DMS 273 (cell line): ENCODE measurements around the gene TSPYL4.
A peak's percentile ranks its signal among the peaks of the same experiment; 100 is the strongest.

Source experiments
- DNase-seq: peaks from one replicate; lab custom pipeline; 2025; ENCODE audit not compliant: unreplicated experiment; lab: John Stamatoyannopoulos, UW

Gene TSPYL4

GRCh38 chr6:116229287-116229913, 24.5 kb downstream of the TSPYL4 start:
- DNase-seq, result peak; percentile 87

- no peak for DNase-seq
Measured at GRCh38 chr6:116223355-116223754, 30.5 kb downstream of the TSPYL4 start.

GRCh38 chr6:116221911-116222310, 32.0 kb downstream of the TSPYL4 start:
- DNase-seq, result no peak

GRCh38 chr6:116221067-116221466, 32.8 kb downstream of the TSPYL4 start:
- DNase-seq, result no peak

- no peak for DNase-seq
Measured at GRCh38 chr6:116218866-116219265, 35.0 kb downstream of the TSPYL4 start.

- peak; percentile 39 for DNase-seq
Measured at GRCh38 chr6:116218172-116218633, 35.7 kb downstream of the TSPYL4 start.

GRCh38 chr6:116217069-116217468, 36.8 kb downstream of the TSPYL4 start:
- DNase-seq, result peak; percentile 61

- no peak for DNase-seq
Measured at GRCh38 chr6:116215414-116215813, 38.5 kb downstream of the TSPYL4 start.

- DNase-seq, result no peak
Measured at GRCh38 chr6:116214681-116215080, 39.2 kb downstream of the TSPYL4 start.

GRCh38 chr6:116210750-116211425, 43.0 kb downstream of the TSPYL4 start:
- DNase-seq, result peak; percentile 26

GRCh38 chr6:116210316-116210715, 43.6 kb downstream of the TSPYL4 start:
- DNase-seq, result no peak

- DNase-seq, result no peak
Measured at GRCh38 chr6:116208056-116208785, 45.7 kb downstream of the TSPYL4 start.

GRCh38 chr6:116206231-116206903, 47.5 kb downstream of the TSPYL4 start:
- DNase-seq, result no peak

- DNase-seq, result no peak
Measured at GRCh38 chr6:116205281-116205680, 48.6 kb downstream of the TSPYL4 start.

GRCh38 chr6:116201538-116201937, 52.3 kb downstream of the TSPYL4 start:
- DNase-seq, result no peak

GRCh38 chr6:116200619-116201249, 53.1 kb downstream of the TSPYL4 start:
- DNase-seq, result peak; percentile 80
